GM19324 (cell line): ENCODE measurements around the gene PPIL4.
"Not testable (repeated sequence)": the region's sequence is repeated elsewhere in the genome, so short reads cannot be mapped to it uniquely, and the experiment has no call there.

Experiments used
- ATAC-seq: cut with Tn5 transposase; IDR thresholded peaks from one replicate; pipeline ENCODE4 v1.9.1; 2021; ENCODE audit warnings: mild to moderate bottlenecking, moderate library complexity; ENCODE audit not compliant: unreplicated experiment, low FRiP score

The PPIL4 gene

GRCh38 chr6:149462712-149463111, 83.1 kb downstream of the PPIL4 start:
- not testable (repeated sequence) for ATAC-seq

- no peak for ATAC-seq
Observed at GRCh38 chr6:149461670-149462069, 84.2 kb downstream of the PPIL4 start.

- ATAC-seq: not testable (repeated sequence)
Observed at GRCh38 chr6:149460249-149460648, 85.6 kb downstream of the PPIL4 start.

- ATAC-seq: no peak
Observed at GRCh38 chr6:149459761-149460160, 86.1 kb downstream of the PPIL4 start.

- ATAC-seq: no peak
Observed at GRCh38 chr6:149458806-149459205, 87.0 kb downstream of the PPIL4 start.

GRCh38 chr6:149458196-149458595, 87.6 kb downstream of the PPIL4 start:
- ATAC-seq: no peak

- no peak for ATAC-seq
Observed at GRCh38 chr6:149457316-149457884, 88.4 kb downstream of the PPIL4 start.

GRCh38 chr6:149456311-149457021, 89.4 kb downstream of the PPIL4 start:
- no peak for ATAC-seq

GRCh38 chr6:149455031-149455732, 90.7 kb downstream of the PPIL4 start:
- no peak for ATAC-seq
